AG09309 (cell line): ENCODE data around the gene ARFGAP2.
"Not testable (repeated sequence)": the region's sequence is repeated elsewhere in the genome, so short reads cannot be mapped to it uniquely, and the experiment has no call there.

Experiments used
- DNase-seq: peaks from one replicate; pipeline ENCODE4 v3.0.0-alpha.2; 2010; ENCODE audit warnings: low read depth
- H3K4me3 ChIP-seq: 2 replicates; pipeline ENCODE4 v1.5.1; 2011; ENCODE audit warnings: mild to moderate bottlenecking, low read depth, low read length, moderate library complexity; ENCODE audit not compliant: control insufficient read depth
- CTCF ChIP-seq: IDR thresholded peaks from 2 replicates; pipeline ENCODE4 v1.5.1; 2011; ENCODE audit warnings: mild to moderate bottlenecking, low read depth, low read length, inconsistent platforms; ENCODE audit not compliant: insufficient read depth, control insufficient read depth; ENCODE audit errors: missing control alignments

ARFGAP2 gene

DNA sequence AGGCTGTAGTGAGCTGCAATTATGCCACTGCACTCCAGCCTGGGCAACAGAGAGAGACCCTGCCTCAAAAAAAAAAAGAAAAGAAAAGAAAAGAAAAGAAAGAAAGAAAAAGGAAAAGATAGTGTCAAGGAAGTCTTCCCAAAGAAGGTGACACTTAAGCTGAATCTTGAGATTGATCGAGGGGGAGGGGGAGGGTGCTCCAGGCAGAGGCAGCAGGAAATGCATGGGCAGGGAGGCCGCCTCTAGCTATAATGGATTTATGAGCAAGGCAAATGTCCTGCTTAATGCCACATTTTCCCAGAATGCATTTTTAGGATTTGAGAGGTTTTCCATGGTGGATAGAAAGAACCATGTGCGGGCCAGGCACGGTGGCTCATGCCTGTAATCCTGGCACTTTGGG lies 24.3 kb upstream of the ARFGAP2 start:
- TF ChIP-seq CTCF, result no peak
- H3K4me3 ChIP-seq, result no peak overlapping the region
- no peak for DNase-seq

- H3K4me3 ChIP-seq, DNase-seq: not testable (repeated sequence)
Observed at GRCh38 chr11:47198161-47198560, 21.5 kb upstream of the ARFGAP2 start.

DNA sequence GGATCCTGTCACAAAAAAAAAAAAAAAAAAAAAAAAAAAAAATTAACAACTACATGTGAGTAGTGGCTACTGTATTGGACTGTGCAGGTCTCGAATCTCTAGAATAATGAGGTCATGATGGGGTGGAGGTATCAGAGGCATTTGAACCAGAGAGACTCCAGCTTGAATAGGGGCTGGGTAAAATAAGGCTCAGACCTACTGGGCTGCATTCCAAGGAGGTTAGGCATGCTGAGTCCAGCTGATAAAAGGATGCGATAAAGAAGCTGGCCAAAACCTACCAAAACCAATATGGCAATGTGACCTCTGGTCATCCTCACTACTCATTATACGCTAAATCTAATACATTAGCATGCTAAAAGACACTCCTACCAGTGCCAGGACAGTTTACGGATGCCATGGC lies 15.4 kb upstream of the ARFGAP2 start:
- no peak overlapping the region for H3K4me3 ChIP-seq
- no peak for TF ChIP-seq CTCF
- no peak for DNase-seq

DNA sequence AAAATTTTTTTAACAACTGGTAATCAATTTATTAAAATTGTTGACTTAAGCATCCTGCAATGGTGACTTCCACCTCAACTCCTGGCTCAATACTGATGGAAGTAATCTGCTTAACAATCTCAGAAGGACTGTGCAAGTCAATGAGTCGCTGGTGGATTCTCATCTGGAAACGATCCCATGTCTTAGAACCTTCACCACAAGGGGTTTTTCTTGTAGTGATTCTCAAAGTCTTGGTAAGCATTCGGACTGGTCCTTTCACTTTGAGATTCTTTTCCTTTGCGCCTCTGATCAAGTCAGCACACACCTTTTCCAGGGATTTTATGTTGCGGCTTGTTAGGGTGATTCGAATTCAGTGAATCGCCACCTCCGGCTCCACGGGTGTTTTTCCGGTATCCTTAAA lies 14.5 kb upstream of the ARFGAP2 start:
- DNase-seq, result not testable (repeated sequence)

DNA sequence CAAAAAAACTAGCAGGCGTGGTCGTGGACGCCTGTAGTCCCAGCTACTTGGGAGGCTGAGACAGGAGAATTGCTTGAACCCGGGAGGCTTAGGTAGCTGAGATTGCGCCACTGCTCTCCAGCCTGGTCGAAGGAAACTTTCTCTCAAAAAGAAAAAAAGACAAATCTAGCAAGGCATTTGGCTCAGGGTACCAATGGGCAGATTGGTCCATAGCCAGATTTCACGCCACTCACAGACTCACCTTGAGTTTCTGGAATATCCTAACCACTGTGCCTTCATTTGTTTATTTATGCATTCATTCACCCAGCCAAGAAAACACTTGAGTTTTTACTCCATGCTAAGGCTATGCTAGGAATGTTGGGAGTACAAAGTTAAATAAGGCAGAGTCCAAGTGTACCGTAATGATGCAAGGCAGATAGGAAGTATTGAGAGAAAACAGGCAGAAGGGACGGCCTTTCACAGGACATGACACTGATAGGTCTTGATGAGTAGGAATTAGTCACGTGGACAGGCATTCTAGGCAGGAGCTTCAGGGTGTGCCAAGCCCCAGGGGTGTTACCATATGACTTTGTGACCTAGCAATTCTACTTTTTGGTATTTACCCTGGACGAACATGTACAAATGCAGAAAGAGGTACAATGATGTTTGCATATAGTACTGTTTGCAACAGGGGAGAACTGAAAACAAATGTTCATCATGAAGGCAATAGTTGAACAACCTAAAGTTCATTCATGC lies 12.6 kb upstream of the ARFGAP2 start:
- H3K4me3 ChIP-seq, result no peak overlapping the region
- DNase-seq, result no peak
- no peak for TF ChIP-seq CTCF

More for the DNA sequence above, 14.5 kb upstream of the ARFGAP2 start:
- H3K4me3 ChIP-seq, result not testable (repeated sequence)

DNA sequence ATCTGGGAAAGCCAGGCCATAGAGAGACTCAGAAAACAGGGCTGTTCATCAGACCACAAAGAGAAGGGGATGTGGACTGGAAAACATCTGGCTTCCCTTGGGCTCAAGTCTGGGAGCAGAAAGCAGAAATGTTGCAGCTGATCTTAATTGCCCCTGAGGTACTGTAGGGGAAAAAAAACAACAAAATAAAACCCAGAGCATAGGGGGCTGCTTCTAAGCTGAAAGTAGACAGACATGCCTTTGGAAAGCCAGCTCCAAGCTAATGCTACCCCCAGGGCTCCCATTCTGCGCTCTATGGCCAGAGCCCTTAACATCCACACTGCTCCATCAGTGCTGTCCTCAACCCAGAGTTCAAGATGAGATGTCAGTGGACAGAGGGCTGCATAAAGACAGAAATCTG lies 11.6 kb upstream of the ARFGAP2 start:
- H3K4me3 ChIP-seq, result no peak overlapping the region
- TF ChIP-seq CTCF, result no peak
- DNase-seq, result no peak

DNA sequence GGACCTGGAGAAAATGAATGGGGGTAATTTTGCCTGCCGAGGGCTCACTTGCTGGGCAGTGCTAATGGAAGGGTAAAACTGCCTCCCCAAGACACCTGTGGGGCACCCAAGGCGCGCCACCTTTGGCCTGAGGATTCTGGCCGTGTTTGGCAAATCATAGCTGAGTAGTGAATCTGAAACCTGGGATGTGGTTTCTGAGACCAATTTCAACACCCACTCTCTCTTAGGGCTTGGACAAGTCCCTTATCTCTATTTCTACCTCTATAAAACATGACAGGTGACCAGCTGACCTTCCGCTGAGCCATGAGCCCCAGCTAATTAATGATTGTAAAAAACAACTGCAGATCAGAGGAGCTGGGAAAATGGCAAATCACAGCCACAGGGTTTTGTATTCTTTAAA lies 11.0 kb upstream of the ARFGAP2 start:
- no peak overlapping the region for H3K4me3 ChIP-seq
- no peak for DNase-seq
- TF ChIP-seq CTCF, result no peak
